HG03025 (cell line): ENCODE data around the gene ADK.
"Not testable (repeated sequence)": the region's sequence is repeated elsewhere in the genome, so short reads cannot be mapped to it uniquely, and the experiment has no call there.

Experiments used
- ATAC-seq: cut with Tn5 transposase; IDR thresholded peaks from one replicate; pipeline ENCODE4 v1.9.1; 2021; ENCODE audit warnings: mild to moderate bottlenecking, moderate library complexity; ENCODE audit not compliant: unreplicated experiment, low FRiP score

The ADK gene

GRCh38 chr10:74335501-74335900, 184.5 kb downstream of the ADK start:
- no peak for ATAC-seq

GRCh38 chr10:74337330-74338016, 186.5 kb downstream of the ADK start:
- no peak for ATAC-seq

- no peak for ATAC-seq
These were observed 192.0 kb downstream of the ADK start for GRCh38 chr10:74342991-74343390.

DNA sequence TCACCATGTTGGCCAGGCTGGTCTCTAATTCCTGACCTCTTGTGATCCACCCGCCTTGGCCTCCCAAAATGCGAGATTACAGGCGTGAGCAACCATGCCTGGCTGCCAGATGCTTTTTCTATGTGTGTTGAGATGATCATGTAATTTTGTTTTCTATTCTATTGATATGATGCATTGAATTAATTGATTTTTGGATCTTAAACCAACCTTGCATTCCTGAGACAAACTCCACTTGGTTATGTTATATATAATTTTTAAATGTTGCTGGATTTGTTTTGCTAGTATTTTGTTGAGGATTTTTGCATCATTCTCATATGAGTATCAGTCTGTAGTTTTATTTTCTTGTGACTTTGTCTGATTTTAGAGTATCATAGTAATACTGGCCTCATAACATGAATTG, 192.8 kb downstream of the ADK start:
- no peak for ATAC-seq

DNA sequence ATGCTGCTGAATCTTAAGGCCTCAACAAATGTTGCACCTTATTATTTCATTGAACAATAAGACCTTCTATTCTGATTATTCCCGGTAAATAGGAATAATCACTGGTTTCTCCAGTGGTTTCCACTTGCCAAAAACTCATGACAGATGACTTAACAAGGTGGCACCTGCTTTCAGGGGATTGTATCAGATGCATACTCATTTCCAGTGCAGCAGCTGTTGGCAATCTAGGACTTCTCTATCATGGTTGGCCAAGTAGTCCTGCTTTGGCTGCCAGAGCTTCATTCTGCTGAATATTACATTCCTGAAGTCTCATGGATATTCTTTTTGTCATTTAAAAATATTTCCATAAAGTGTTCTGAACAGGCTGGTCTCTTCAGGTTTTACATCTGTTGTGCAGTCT, 193.3 kb downstream of the ADK start:
- no peak for ATAC-seq

- no peak for ATAC-seq
These were observed 196.5 kb downstream of the ADK start for GRCh38 chr10:74347522-74347921.

DNA sequence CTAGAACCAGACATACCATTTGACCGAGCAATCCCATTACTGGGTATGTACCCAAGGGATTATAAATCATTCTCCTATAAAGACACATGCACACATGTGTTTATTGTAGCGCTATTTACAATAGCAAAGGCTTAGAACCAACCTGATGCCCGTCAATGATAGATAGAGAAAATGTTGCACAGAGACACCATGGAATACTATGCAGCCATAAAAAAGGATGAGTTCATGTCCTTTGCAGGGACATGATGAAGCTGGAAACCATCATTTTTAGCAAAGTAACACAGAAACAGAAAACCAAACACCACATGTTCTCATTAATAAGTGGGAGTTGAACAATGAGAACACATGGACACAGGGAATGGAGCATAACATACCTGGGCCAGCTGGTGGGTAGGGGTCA, 202.0 kb downstream of the ADK start:
- not testable (repeated sequence) for ATAC-seq

DNA sequence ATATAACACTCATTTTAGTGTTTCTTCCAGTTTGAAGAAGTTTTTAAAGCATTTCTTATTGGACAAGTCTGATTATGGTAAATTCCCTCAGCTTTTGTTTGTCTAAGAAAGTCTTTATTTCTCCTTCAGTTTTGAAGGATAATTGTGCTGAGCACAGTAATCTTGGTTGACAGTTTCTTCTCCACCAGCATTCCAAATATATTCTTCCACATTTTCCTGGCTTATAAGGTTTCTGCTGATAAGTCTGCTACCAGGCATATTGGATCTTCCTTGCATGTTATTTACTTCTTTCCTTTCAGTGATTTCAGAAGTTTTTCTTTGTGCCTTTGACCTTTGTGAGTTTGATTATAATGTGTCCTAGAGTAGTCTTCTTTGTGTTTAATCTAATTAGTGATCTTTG, 210.7 kb downstream of the ADK start:
- ATAC-seq, result no peak

DNA sequence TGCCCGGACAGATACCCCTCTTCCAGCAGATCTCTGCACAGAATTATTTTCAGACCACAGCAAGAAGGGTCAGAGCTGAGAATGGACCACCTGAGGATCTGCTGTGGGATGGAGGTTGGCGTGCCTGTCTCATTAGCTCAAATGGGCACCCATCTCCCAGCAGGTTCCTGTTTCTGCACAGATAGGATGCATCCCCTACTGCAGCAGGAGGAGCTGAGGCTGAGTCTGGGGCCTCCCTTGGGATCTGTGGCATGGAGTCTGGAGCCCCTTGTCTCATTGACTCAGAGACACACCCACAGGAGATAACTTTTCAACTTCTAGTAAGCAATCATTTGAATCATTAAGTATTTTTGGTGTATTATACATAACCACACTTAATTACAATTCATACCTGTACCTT, 212.7 kb downstream of the ADK start:
- no peak for ATAC-seq

DNA sequence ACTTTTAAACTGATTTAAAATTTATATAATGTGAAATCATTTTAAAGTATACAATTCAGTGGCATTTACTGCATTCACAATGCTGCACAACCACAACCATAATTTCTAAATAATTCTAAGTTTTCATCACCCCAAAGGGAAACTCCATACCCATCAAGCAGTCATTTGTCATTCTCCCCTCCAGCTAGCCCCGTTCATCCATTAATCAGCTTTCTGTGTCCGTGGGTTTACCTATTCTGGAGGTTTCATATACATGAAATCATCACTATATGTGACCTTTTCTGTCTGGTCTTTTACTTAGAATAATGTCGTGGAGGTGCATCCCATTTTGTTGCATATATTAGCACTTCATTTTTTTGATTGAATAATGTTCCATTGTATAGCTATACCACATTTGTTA, 214.1 kb downstream of the ADK start:
- ATAC-seq, result no peak

GRCh38 chr10:74371696-74372095, 220.7 kb downstream of the ADK start:
- ATAC-seq, result no peak

DNA sequence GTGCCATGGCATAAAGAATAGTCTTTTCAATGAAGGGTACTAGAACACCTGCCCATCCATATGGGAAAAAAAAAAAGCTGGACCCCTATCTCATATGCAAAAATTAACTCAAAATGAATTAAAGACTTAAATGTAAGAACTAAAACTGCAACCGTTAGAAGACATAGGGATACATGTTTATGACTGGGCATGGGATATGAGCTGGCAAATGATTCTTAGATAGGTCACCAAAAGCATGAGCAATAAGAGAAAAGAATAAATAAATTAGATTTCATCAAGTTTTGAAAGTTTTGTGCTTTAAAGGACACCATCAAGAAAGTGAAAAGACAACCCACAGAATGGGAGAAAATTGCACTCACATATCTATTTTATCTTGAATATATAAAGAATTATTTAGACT, 222.0 kb downstream of the ADK start:
- no peak for ATAC-seq

GRCh38 chr10:74377476-74377875, 226.5 kb downstream of the ADK start:
- no peak for ATAC-seq

DNA sequence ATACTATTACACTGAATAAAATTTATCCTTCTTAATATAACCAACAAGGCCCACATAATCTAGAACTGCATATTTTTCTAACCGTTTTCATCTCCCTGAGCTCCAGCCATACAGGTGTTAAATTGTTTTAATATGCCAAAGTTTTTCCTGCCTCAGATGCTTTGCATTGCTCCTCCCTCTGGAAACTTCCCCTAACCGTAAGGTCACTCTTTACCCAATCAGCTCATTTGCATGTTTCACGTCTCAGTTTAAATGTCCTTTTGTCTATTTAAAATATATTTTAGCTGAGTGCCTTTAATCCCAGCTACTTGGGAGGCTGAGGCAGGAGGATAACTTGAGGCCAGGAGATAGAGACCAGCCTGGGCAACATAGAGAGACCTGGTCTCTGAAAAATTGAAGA, 228.5 kb downstream of the ADK start:
- ATAC-seq, result no peak

DNA sequence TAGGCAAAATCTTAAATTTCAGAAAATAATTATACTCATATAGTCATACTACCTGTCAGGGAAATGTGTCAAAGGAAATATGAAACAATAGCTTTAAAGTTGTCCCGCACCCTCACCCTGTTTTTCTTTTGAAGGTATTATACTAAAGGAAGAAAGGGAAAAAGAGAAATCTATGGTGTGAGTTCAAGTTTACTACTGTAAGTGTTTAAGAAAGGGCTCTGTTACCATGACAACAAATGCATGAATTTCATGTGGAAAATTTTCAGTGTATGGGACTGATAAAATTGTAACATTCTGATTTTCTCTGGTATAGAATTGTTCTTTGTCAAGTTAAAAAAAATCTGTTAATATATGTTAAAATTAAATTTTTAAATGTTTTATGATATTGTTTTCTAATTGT, 229.8 kb downstream of the ADK start:
- ATAC-seq, result no peak

- ATAC-seq, result no peak
These were observed 230.4 kb downstream of the ADK start for GRCh38 chr10:74381291-74381853.

DNA sequence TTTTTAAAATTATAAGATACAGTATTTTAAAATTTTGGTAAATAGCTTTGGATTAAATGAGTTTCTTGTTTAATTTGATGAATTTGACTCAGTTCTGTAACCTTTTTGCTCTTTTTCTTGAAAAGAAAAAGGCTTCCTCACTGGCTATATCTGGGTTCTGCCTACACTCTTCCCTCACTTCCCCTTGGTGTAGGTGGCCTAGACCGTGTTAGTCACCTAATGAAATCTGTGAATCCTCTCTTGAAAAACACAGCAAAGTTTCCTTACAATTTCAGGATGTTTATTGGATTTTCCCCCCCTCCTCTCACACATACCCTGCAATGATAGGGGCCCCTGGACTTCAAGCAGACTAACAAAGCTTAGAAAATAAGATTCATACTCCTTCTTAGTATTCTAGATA, 231.6 kb downstream of the ADK start:
- ATAC-seq, result no peak

GRCh38 chr10:74383642-74384041, 232.6 kb downstream of the ADK start:
- ATAC-seq, result no peak

DNA sequence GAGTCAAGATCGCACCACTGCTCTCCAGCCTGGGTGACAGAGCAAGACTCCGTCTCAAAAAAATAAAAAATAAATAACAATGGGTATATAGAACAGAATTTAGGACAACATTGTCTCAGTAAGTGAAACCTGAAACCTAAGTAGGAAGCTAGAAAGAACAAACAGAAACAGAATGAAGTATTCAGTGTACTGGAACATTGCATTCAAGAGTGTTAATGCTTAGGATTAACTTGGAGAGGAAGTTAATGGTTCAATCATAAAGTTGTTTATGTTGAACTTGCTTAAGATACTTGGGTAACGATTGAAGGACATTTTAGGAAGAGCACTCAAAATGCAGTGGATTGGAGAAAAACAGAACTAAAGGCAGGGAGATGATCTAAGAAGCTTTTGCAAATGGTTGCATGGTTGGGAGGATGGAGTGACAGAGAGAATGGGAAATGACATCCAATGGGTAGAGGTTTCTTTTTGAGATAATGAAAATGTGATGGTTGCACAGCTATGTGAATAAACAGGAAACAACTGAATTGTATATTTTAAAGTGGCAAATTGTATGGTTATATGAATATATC, 233.7 kb downstream of the ADK start:
- no peak for ATAC-seq

DNA sequence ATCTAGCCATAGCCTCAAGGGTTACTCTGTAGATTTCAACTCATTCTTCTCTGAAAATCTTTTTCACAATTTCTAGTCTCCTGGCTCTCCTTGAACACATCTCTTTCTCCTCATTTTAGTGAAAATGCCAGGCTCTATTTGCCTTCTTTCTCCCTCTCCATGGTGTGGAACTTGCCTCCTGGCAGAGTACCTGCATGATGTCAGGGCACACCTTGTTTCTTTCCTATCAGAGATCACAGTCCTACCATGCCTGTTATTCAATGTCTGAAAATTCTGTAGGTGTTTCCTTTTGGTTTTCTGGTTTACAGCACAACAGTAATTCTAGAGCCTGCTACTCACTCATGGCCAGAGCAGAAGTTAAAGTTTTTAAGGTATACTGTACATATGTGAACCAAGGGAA, 237.8 kb downstream of the ADK start:
- ATAC-seq, result no peak

- no peak for ATAC-seq
These were observed 240.8 kb downstream of the ADK start for GRCh38 chr10:74391786-74392185.

- ATAC-seq, result no peak
These were observed 243.5 kb downstream of the ADK start for GRCh38 chr10:74394416-74394969.
